Liver (tissue), 9 donors: ENCODE results near the gene AOAH. TPM values are rescaled to one million over a fixed set of nuclear protein-coding genes. Genes with fewer than 3 reads are reported as not detected.
"Not testable (repeated sequence)": the region's sequence is repeated elsewhere in the genome, so short reads cannot be mapped to it uniquely, and the experiment has no call there.

Source experiments
- DNase-seq: peaks from one replicate; pipeline ENCODE4 v3.0.0-alpha.2; 2017; ENCODE audit warnings: low spot score
- H3K27ac ChIP-seq, 2 donors: one replicate each; pipeline ENCODE4 v1.7.0; 2013; ENCODE audit warnings: inconsistent platforms in 2 of 2, low read length in 2 of 2, control low read depth in 1 of 2, low read depth in 1 of 2, mild to moderate bottlenecking in 1 of 2
- H3K27me3 ChIP-seq, 4 donors: one replicate each; pipeline versions ENCODE4 v1.6.1 to v1.7.0; 2013; ENCODE audit warnings: low read length in 3 of 4, inconsistent platforms in 1 of 4, mild to moderate bottlenecking in 1 of 4, moderate library complexity in 1 of 4; ENCODE audit not compliant: control insufficient read depth in 4 of 4, insufficient read depth in 4 of 4
- H3K36me3 ChIP-seq, 4 donors: one replicate each; pipeline versions ENCODE4 v1.6.1 to v1.7.0; 2013; ENCODE audit warnings: low read length in 3 of 4, mild to moderate bottlenecking in 3 of 4, low read depth in 1 of 4, moderate library complexity in 1 of 4; ENCODE audit not compliant: control insufficient read depth in 4 of 4, insufficient read depth in 3 of 4
- H3K4me1 ChIP-seq, 4 donors: one replicate each; pipeline versions ENCODE4 v1.6.1 to v1.7.0; 2013; ENCODE audit warnings: low read length in 3 of 4, mild to moderate bottlenecking in 3 of 4, moderate library complexity in 1 of 4; ENCODE audit not compliant: control insufficient read depth in 4 of 4, insufficient read depth in 4 of 4
- H3K4me3 ChIP-seq, 3 donors: one replicate each; pipeline versions ENCODE4 v1.6.1 to v1.7.0; 2013; ENCODE audit warnings: low read length in 3 of 3, control low read depth in 1 of 3, low read depth in 1 of 3, mild to moderate bottlenecking in 1 of 3
- H3K9ac ChIP-seq, 2 donors: one replicate each; pipeline ENCODE4 v1.7.0; 2013; ENCODE audit warnings: low read length in 2 of 2, mild to moderate bottlenecking in 2 of 2, moderate library complexity in 2 of 2, control low read depth in 1 of 2, low read depth in 1 of 2
- H3K9me3 ChIP-seq, 4 donors: one replicate each; pipeline versions ENCODE4 v1.6.1 to v1.7.0; 2013; ENCODE audit warnings: low read length in 3 of 4; ENCODE audit not compliant: control insufficient read depth in 4 of 4
- EGR1 ChIP-seq, 2 donors: IDR thresholded peaks; 2 replicates each; pipeline ENCODE4 v1.6.1; 2016 to 2018; ENCODE audit warnings: antibody characterized with exemption in 2 of 2, low read depth in 2 of 2
- FOXA1 ChIP-seq: IDR thresholded peaks from 2 replicates; pipeline ENCODE4 v1.6.1; 2016; ENCODE audit warnings: antibody characterized with exemption
- FOXA2 ChIP-seq: IDR thresholded peaks from 2 replicates; pipeline ENCODE4 v1.6.1; 2016; ENCODE audit warnings: antibody characterized with exemption
- GABPA ChIP-seq, 2 donors: IDR thresholded peaks in 1 of 2; conservative IDR thresholded peaks in 1 of 2; 2 replicates each; pipeline ENCODE4 v1.6.1; 2016; ENCODE audit warnings: antibody characterized with exemption in 2 of 2, mild to moderate bottlenecking in 1 of 2, moderate library complexity in 1 of 2
- HNF4A ChIP-seq, 2 donors: conservative IDR thresholded peaks; 2 replicates each; pipeline ENCODE4 v1.6.1; 2016; ENCODE audit warnings: antibody characterized with exemption in 2 of 2, mild to moderate bottlenecking in 2 of 2
- HNF4G ChIP-seq: IDR thresholded peaks from 2 replicates; pipeline ENCODE4 v1.6.1; 2016; ENCODE audit warnings: antibody characterized with exemption
- JUND ChIP-seq, 2 donors: IDR thresholded peaks; 2 replicates each; pipeline ENCODE4 v1.6.1; 2016; ENCODE audit warnings: antibody characterized with exemption in 2 of 2
- MAX ChIP-seq: IDR thresholded peaks from 2 replicates; pipeline ENCODE4 v1.6.1; 2016; ENCODE audit warnings: antibody characterized with exemption
- NR2F2 ChIP-seq: IDR thresholded peaks from 2 replicates; pipeline ENCODE4 v1.6.1; 2016; ENCODE audit warnings: antibody characterized with exemption
- RAD21 ChIP-seq, 2 donors: IDR thresholded peaks; 2 replicates each; pipeline ENCODE4 v1.6.1; 2016; ENCODE audit warnings: antibody characterized with exemption in 2 of 2, mild to moderate bottlenecking in 2 of 2
- REST ChIP-seq: IDR thresholded peaks from 2 replicates; pipeline ENCODE4 v1.6.1; 2016; ENCODE audit warnings: antibody characterized with exemption, mild to moderate bottlenecking
- RXRA ChIP-seq, 2 donors: IDR thresholded peaks; 2 replicates each; pipeline ENCODE4 v1.6.1; 2017 to 2018; ENCODE audit warnings: antibody characterized with exemption in 2 of 2, mild to moderate bottlenecking in 1 of 2
- SP1 ChIP-seq: IDR thresholded peaks from 2 replicates; pipeline ENCODE4 v1.6.1; 2018; ENCODE audit warnings: antibody characterized with exemption, mild to moderate bottlenecking
- TAF1 ChIP-seq: conservative IDR thresholded peaks from 2 replicates; pipeline ENCODE4 v1.6.1; 2016; ENCODE audit warnings: antibody characterized with exemption, mild to moderate bottlenecking
- YY1 ChIP-seq: IDR thresholded peaks from 2 replicates; pipeline ENCODE4 v1.6.1; 2016; ENCODE audit warnings: antibody characterized with exemption, mild to moderate bottlenecking
- ZBTB33 ChIP-seq: IDR thresholded peaks from 2 replicates; pipeline ENCODE4 v1.6.1; 2016; ENCODE audit warnings: antibody characterized with exemption
- WGBS: extraction: QIAGEN DNeasy Blood & Tissue Kit; methylation state at CpG from one replicate; pipeline ENCODE4 v1.1.7; 2013; 5-methylcytosine and 5-hydroxymethylcytosine counted together
- polyA plus RNA-seq, 2 donors: library from polyadenylated mRNA; stranded (reverse) in 1 of 2; unstranded in 1 of 2; fragments of 200-250 nt in 1 of 2; fragments of >200 nt in 1 of 2; fragmentation: Nextera tagmentation in 1 of 2; extraction: Ambion mirVana in 1 of 2; gene quantifications; one replicate each; pipeline versions ENCODE4 v1.2.1 to v1.2.3, GENCODE V29; 2013 to 2015
- total RNA-seq, 2 donors: library from RNA; depleted of rRNA; stranded (reverse); fragments of >200 nt; gene quantifications; one replicate each; pipeline ENCODE4 v1.2.3, GENCODE V29; 2014
- TF ChIP-seq, protein P1 (sequence below): IDR thresholded peaks from 2 replicates; pipeline ENCODE4 v1.6.1; 2016; ENCODE audit warnings: antibody characterized with exemption
- donor health status: healthy.
- donor health status: healthy.
- donor health status: healthy.
- donor health status: healthy.
- donor health status: healthy.

Gene AOAH
- total and polyA plus RNA-seq, 4 donors: 2.4 to 26.7 (median 5.8) TPM

GRCh38 chr7:36650320-36650719 lies 74.0 kb downstream of the AOAH start:
- WGBS: 95% methylated on average over 4 of the region's 4 CpGs
- Histone ChIP-seq H3K9ac (no peak overlapping the region), H3K9me3 (no peaks in the 10 kb centered on the region), H3K4me3 (no peak overlapping the region), H3K27ac (no peak overlapping the region), H3K27me3 (no peaks in the 10 kb centered on the region), H3K4me1 (peaks cover 0 to 5% (median 0%) of the 10 kb centered on the region in 4 donors), H3K36me3 (no peaks in the 10 kb centered on the region)
- TF ChIP-seq HNF4G: no peak
- no peak for TF ChIP-seq MAX
- no peak for TF ChIP-seq RAD21 (IDR thresholded peaks at IDR 0.05)
- no peak for TF ChIP-seq GABPA (IDR thresholded peaks at IDR 0.05 in 1 of 2, conservative IDR thresholded peaks at IDR 0.05 in 1 of 2)
- TF ChIP-seq FOXA2: no peak
- no peak for TF ChIP-seq SP1
- no peak for TF ChIP-seq HNF4A (conservative IDR thresholded peaks at IDR 0.05)
- TF ChIP-seq TAF1: no peak
- TF ChIP-seq ZBTB33: no peak
- no peak for TF ChIP-seq NR2F2
- TF ChIP-seq YY1: no peak
- no peak for TF ChIP-seq FOXA1
- TF ChIP-seq, protein P1, sequence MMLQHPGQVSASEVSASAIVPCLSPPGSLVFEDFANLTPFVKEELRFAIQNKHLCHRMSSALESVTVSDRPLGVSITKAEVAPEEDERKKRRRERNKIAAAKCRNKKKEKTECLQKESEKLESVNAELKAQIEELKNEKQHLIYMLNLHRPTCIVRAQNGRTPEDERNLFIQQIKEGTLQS: no peak
- no peak for DNase-seq

DNA sequence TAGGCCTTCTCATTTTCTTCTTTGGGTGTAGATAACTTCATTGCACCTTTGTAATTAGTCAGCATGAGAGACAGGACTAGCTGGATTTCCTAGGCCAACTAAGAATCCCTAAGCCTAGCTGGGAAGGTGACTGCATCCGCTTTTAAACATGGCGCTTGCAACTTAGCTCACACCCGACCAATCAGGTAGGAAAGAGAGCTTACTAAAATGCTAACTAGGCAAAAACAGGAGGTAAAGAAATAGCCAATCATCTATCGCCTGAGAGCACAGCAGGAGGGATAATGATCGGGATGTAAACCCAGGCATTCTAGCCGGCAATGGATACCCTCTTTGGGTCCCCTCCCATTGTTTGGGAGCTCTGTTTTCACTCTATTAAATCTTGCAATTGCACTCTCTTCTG lies 75.0 kb downstream of the AOAH start:
- H3K9ac ChIP-seq, H3K4me1 ChIP-seq, H3K27ac ChIP-seq, H3K4me3 ChIP-seq, H3K9me3 ChIP-seq, H3K27me3 ChIP-seq, H3K36me3 ChIP-seq, DNase-seq: not testable (repeated sequence)
- WGBS: 96% methylated on average over 6 of the region's 6 CpGs

GRCh38 chr7:36648441-36648840 lies 75.9 kb downstream of the AOAH start:
- Histone ChIP-seq H3K9ac (no peak overlapping the region), H3K27me3 (no peaks in the 10 kb centered on the region), H3K4me3 (no peak overlapping the region), H3K27ac (no peak overlapping the region), H3K4me1 (peaks cover 0 to 5% (median 0%) of the 10 kb centered on the region in 4 donors), H3K9me3 (no peaks in the 10 kb centered on the region), H3K36me3 (no peaks in the 10 kb centered on the region)
- no peak for DNase-seq
- TF ChIP-seq YY1 (no peak), REST (no peak), ZBTB33 (no peak), SP1 (no peak), MAX (no peak), FOXA2 (no peak), JUND (IDR thresholded peaks at IDR 0.05) (no peak), NR2F2 (no peak), HNF4G (no peak), HNF4A (conservative IDR thresholded peaks at IDR 0.05) (no peak), RAD21 (IDR thresholded peaks at IDR 0.05) (no peak), RXRA (IDR thresholded peaks at IDR 0.05) (no peak), EGR1 (IDR thresholded peaks at IDR 0.05; ENCODE audit: low read depth in 2 of 2) (no peak), GABPA (IDR thresholded peaks at IDR 0.05 in 1 of 2, conservative IDR thresholded peaks at IDR 0.05 in 1 of 2) (no peak), TAF1 (no peak)
- TF ChIP-seq, protein P1: no peak
